K562 (cell line): ENCODE results near the gene R3HDM2. TPM values are rescaled to one million over a fixed set of nuclear protein-coding genes. Genes with fewer than 3 reads are reported as not detected.

Experiments used
- CTBP1 ChIP-seq: fragments of 450-650 bp; IDR thresholded peaks from 2 replicates; pipeline ENCODE4 v1.6.1; 2016; ENCODE audit warnings: borderline replicate concordance
- GATAD2A ChIP-seq: fragments of 450-650 bp; IDR thresholded peaks from 2 replicates; pipeline ENCODE4 v1.6.1; 2017
- ILF3 ChIP-seq: fragments of 450-650 bp; IDR thresholded peaks from 2 replicates; pipeline ENCODE4 v1.6.1; 2018; ENCODE audit warnings: antibody characterized with exemption, mild to moderate bottlenecking, moderate library complexity, borderline replicate concordance
- ILK ChIP-seq: fragments of 450-650 bp; IDR thresholded peaks from 2 replicates; pipeline ENCODE4 v1.6.1; 2016; ENCODE audit warnings: missing genetic modification characterization, low read depth, mild to moderate bottlenecking, missing compliant biosample characterization, moderate library complexity, borderline replicate concordance
- KHSRP ChIP-seq: fragments of 450-650 bp; IDR thresholded peaks from 2 replicates; pipeline ENCODE4 v1.6.1; 2017
- OTX1 ChIP-seq: fragments of 450-650 bp; formaldehyde crosslinking; IDR thresholded peaks from 2 replicates; pipeline ENCODE4 v1.4.0; 2022; ENCODE audit warnings: mild to moderate bottlenecking
- PHTF2 ChIP-seq: fragments of 250-450 bp; sonication (Bioruptor Pico); IDR thresholded peaks from 2 replicates; pipeline ENCODE4 v1.5.0; 2021; ENCODE audit warnings: mild to moderate bottlenecking
- PURB ChIP-seq: sonication (generic); formaldehyde crosslinking; IDR thresholded peaks from 2 replicates; pipeline ENCODE4 v1.9.0; 2021; ENCODE audit warnings: low read depth, mild to moderate bottlenecking, missing genetic modification reagents
- ZC3H4 ChIP-seq: sonication (generic); formaldehyde crosslinking; IDR thresholded peaks from 2 replicates; pipeline ENCODE4 v1.9.0; 2021; ENCODE audit warnings: missing genetic modification reagents, borderline replicate concordance
- polyA plus RNA-seq, 8 experiments: library from polyadenylated mRNA; depleted of rRNA in 4 of 8; stranded (reverse) in 5 of 8; unstranded in 3 of 8; fragments of >200 nt; fragmentation: Nextera tagmentation in 2 of 8; fragmentation: Illumina TruSeq in 1 of 8; extraction: Ambion mirVana in 2 of 8; extraction: Trizol in 1 of 8; gene quantifications; 2 replicates each; pipeline versions ENCODE4 v1.2.1 to v1.2.3, GENCODE V29; 2011 to 2014; ENCODE audit warnings: inconsistent platforms in 1 of 8, missing spikeins in 1 of 8
- total RNA-seq, 7 experiments: library from RNA; depleted of rRNA in 6 of 7; stranded (reverse); fragments of >200 nt in 6 of 7; fragmentation: Illumina TruSeq in 2 of 7; extraction: Trizol in 2 of 7; gene quantifications; 2 replicates each; pipeline versions ENCODE4 v1.2.1 to v1.2.3, GENCODE V29; 2011 to 2021; ENCODE audit warnings: low replicate concordance in 1 of 7
- TF ChIP-seq, protein P1 (sequence below): fragments of 450-650 bp; IDR thresholded peaks from 2 replicates; pipeline ENCODE4 v1.6.1; 2017; ENCODE audit warnings: antibody characterized with exemption, mild to moderate bottlenecking
- TF ChIP-seq, protein P2 (sequence below): sonication (generic); formaldehyde crosslinking; IDR thresholded peaks from 2 replicates; pipeline ENCODE4 v1.8.1; 2023; ENCODE audit warnings: mild to moderate bottlenecking, missing genetic modification reagents
- TF ChIP-seq, protein P3 (sequence below), 2 experiments: IDR thresholded peaks; 2 replicates each; pipeline ENCODE4 v1.6.1; 2011; ENCODE audit warnings: borderline replicate concordance in 1 of 2, control low read depth in 1 of 2, low read depth in 1 of 2, low read length in 1 of 2, mild to moderate bottlenecking in 1 of 2, mixed read lengths in 1 of 2, moderate library complexity in 1 of 2; ENCODE audit not compliant: insufficient read depth in 1 of 2, insufficient read length in 1 of 2, poor library complexity in 1 of 2, severe bottlenecking in 1 of 2; ENCODE audit errors: extremely low read depth in 1 of 2
- TF ChIP-seq, protein P4 (sequence below): fragments of 250-450 bp; sonication (Bioruptor Pico); IDR thresholded peaks from 2 replicates; pipeline ENCODE4 v1.8.0; 2022; ENCODE audit warnings: moderate library complexity, mild to moderate bottlenecking, inconsistent platforms
- TF ChIP-seq, protein P5 (sequence below): fragments of 450-650 bp; IDR thresholded peaks from 2 replicates; pipeline ENCODE4 v1.6.1; 2017; ENCODE audit warnings: mild to moderate bottlenecking, moderate library complexity
- TF ChIP-seq, protein P6 (sequence below): fragments of 450-650 bp; IDR thresholded peaks from 2 replicates; pipeline ENCODE4 v1.6.1; 2016; ENCODE audit warnings: antibody characterized with exemption

The R3HDM2 gene
- total and polyA plus RNA-seq, 9 of the 15 experiments (the other 6 are each of a cell fraction or from before 2014, with no cell fraction given): 3.3 to 18.8 (median 9.0) TPM

DNA sequence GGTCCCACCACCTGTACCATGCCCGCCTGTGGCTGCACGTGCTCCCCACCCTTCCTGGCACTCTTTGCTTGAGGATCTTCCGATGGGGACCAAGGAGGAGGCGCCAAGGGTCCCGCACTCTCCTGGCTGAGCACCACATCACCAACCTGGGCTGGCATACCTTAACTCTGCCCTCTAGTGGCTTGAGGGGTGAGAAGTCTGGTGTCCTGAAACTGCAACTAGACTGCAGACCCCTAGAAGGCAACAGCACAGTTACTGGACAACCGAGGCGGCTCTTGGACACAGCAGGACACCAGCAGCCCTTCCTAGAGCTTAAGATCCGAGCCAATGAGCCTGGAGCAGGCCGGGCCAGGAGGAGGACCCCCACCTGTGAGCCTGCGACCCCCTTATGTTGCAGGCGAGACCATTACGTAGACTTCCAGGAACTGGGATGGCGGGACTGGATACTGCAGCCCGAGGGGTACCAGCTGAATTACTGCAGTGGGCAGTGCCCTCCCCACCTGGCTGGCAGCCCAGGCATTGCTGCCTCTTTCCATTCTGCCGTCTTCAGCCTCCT lies 25.4 kb upstream of the R3HDM2 start (continued):
- TF ChIP-seq PURB (CRISPR knock-in tag) (no peak), ILK (tag) (no peak), OTX1 (CRISPR knock-in tag) (peak; percentile 38; the same call in 1 of the 2 replicates), CTBP1 (peak; percentile 84), ILF3 (no peak), KHSRP (no peak), GATAD2A (0 out of 2 replicates have a peak, but pooled peaks have one; percentile 19), PHTF2 (no peak), ZC3H4 (CRISPR knock-in tag) (no peak)
- TF ChIP-seq, protein P1, sequence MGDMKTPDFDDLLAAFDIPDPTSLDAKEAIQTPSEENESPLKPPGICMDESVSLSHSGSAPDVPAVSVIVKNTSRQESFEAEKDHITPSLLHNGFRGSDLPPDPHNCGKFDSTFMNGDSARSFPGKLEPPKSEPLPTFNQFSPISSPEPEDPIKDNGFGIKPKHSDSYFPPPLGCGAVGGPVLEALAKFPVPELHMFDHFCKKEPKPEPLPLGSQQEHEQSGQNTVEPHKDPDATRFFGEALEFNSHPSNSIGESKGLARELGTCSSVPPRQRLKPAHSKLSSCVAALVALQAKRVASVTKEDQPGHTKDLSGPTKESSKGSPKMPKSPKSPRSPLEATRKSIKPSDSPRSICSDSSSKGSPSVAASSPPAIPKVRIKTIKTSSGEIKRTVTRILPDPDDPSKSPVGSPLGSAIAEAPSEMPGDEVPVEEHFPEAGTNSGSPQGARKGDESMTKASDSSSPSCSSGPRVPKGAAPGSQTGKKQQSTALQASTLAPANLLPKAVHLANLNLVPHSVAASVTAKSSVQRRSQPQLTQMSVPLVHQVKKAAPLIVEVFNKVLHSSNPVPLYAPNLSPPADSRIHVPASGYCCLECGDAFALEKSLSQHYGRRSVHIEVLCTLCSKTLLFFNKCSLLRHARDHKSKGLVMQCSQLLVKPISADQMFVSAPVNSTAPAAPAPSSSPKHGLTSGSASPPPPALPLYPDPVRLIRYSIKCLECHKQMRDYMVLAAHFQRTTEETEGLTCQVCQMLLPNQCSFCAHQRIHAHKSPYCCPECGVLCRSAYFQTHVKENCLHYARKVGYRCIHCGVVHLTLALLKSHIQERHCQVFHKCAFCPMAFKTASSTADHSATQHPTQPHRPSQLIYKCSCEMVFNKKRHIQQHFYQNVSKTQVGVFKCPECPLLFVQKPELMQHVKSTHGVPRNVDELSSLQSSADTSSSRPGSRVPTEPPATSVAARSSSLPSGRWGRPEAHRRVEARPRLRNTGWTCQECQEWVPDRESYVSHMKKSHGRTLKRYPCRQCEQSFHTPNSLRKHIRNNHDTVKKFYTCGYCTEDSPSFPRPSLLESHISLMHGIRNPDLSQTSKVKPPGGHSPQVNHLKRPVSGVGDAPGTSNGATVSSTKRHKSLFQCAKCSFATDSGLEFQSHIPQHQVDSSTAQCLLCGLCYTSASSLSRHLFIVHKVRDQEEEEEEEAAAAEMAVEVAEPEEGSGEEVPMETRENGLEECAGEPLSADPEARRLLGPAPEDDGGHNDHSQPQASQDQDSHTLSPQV: peak; percentile 69; the same call in 1 of the 2 replicates
- TF ChIP-seq, protein P2, sequence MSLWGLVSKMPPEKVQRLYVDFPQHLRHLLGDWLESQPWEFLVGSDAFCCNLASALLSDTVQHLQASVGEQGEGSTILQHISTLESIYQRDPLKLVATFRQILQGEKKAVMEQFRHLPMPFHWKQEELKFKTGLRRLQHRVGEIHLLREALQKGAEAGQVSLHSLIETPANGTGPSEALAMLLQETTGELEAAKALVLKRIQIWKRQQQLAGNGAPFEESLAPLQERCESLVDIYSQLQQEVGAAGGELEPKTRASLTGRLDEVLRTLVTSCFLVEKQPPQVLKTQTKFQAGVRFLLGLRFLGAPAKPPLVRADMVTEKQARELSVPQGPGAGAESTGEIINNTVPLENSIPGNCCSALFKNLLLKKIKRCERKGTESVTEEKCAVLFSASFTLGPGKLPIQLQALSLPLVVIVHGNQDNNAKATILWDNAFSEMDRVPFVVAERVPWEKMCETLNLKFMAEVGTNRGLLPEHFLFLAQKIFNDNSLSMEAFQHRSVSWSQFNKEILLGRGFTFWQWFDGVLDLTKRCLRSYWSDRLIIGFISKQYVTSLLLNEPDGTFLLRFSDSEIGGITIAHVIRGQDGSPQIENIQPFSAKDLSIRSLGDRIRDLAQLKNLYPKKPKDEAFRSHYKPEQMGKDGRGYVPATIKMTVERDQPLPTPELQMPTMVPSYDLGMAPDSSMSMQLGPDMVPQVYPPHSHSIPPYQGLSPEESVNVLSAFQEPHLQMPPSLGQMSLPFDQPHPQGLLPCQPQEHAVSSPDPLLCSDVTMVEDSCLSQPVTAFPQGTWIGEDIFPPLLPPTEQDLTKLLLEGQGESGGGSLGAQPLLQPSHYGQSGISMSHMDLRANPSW (CRISPR knock-in tag): no peak
- TF ChIP-seq, protein P3, sequence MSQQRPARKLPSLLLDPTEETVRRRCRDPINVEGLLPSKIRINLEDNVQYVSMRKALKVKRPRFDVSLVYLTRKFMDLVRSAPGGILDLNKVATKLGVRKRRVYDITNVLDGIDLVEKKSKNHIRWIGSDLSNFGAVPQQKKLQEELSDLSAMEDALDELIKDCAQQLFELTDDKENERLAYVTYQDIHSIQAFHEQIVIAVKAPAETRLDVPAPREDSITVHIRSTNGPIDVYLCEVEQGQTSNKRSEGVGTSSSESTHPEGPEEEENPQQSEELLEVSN (IDR thresholded peaks at IDR 0.05; ENCODE audit: borderline replicate concordance in 1 of 2, extremely low read depth in 1 of 2, insufficient read depth in 1 of 2, insufficient read length in 1 of 2, low read depth in 1 of 2, low read length in 1 of 2, poor library complexity in 1 of 2, severe bottlenecking in 1 of 2): peak in 1 of 2 experiments; percentile 20
- TF ChIP-seq, protein P4, sequence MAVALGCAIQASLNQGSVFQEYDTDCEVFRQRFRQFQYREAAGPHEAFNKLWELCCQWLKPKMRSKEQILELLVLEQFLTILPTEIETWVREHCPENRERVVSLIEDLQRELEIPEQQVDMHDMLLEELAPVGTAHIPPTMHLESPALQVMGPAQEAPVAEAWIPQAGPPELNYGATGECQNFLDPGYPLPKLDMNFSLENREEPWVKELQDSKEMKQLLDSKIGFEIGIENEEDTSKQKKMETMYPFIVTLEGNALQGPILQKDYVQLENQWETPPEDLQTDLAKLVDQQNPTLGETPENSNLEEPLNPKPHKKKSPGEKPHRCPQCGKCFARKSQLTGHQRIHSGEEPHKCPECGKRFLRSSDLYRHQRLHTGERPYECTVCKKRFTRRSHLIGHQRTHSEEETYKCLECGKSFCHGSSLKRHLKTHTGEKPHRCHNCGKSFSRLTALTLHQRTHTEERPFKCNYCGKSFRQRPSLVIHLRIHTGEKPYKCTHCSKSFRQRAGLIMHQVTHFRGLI: no peak
- TF ChIP-seq, protein P5, sequence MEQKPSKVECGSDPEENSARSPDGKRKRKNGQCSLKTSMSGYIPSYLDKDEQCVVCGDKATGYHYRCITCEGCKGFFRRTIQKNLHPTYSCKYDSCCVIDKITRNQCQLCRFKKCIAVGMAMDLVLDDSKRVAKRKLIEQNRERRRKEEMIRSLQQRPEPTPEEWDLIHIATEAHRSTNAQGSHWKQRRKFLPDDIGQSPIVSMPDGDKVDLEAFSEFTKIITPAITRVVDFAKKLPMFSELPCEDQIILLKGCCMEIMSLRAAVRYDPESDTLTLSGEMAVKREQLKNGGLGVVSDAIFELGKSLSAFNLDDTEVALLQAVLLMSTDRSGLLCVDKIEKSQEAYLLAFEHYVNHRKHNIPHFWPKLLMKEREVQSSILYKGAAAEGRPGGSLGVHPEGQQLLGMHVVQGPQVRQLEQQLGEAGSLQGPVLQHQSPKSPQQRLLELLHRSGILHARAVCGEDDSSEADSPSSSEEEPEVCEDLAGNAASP: no peak
- TF ChIP-seq, protein P6, sequence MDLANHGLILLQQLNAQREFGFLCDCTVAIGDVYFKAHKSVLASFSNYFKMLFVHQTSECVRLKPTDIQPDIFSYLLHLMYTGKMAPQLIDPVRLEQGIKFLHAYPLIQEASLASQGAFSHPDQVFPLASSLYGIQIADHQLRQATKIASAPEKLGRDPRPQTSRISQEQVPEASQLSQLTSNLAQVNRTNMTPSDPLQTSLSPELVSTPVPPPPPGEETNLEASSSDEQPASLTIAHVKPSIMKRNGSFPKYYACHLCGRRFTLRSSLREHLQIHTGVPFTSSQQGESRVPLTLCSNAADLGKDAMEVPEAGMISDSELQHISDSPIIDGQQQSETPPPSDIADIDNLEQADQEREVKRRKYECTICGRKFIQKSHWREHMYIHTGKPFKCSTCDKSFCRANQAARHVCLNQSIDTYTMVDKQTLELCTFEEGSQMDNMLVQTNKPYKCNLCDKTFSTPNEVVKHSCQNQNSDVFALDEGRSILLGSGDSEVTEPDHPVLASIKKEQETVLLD: no peak
